H9 (cell line): ENCODE data around the gene OR1J4. TPM values are rescaled to one million over a fixed set of nuclear protein-coding genes. Genes with fewer than 3 reads are reported as not detected.

Experiments
- DNase-seq: peaks from one replicate; pipeline ENCODE4 v3.0.0-alpha.2; 2017
- H2AFZ ChIP-seq: one replicate; pipeline ENCODE4 v1.6.1; 2013; ENCODE audit warnings: mild to moderate bottlenecking, low read length, control low read depth, moderate library complexity
- H2AK5ac ChIP-seq: 2 replicates; pipeline ENCODE4 v1.6.1; 2013; ENCODE audit warnings: low read length, control low read depth, mixed read lengths; ENCODE audit not compliant: insufficient read length
- H2BK120ac ChIP-seq: one replicate; pipeline ENCODE4 v1.6.1; 2013; ENCODE audit warnings: low read depth, mild to moderate bottlenecking, low read length, control low read depth, inconsistent platforms; ENCODE audit not compliant: poor library complexity, severe bottlenecking
- H2BK12ac ChIP-seq: 2 replicates; pipeline ENCODE4 v1.6.1; 2013; ENCODE audit warnings: low read length, control low read depth, mixed read lengths, low read depth; ENCODE audit not compliant: insufficient read length
- H2BK15ac ChIP-seq: 2 replicates; pipeline ENCODE4 v1.6.1; 2013; ENCODE audit warnings: low read depth, low read length, control low read depth
- H2BK20ac ChIP-seq: one replicate; pipeline ENCODE4 v1.6.1; 2013; ENCODE audit warnings: low read depth, mild to moderate bottlenecking, low read length, control low read depth, inconsistent platforms; ENCODE audit not compliant: poor library complexity, severe bottlenecking
- H2BK5ac ChIP-seq: 2 replicates; pipeline ENCODE4 v1.6.1; 2013; ENCODE audit warnings: low read length, control low read depth, mixed read lengths; ENCODE audit not compliant: insufficient read length
- H3K14ac ChIP-seq: 2 replicates; pipeline ENCODE4 v1.6.1; 2013; ENCODE audit warnings: low read length, control low read depth; ENCODE audit not compliant: insufficient read depth
- H3K18ac ChIP-seq: 2 replicates; pipeline ENCODE4 v1.6.1; 2013; ENCODE audit warnings: low read depth, mild to moderate bottlenecking, mixed read lengths, low read length, control low read depth; ENCODE audit not compliant: insufficient read length
- H3K23ac ChIP-seq: 2 replicates; pipeline ENCODE4 v1.6.1; 2013; ENCODE audit warnings: low read length, control low read depth, mixed read lengths, low read depth; ENCODE audit not compliant: insufficient read length
- H3K23me2 ChIP-seq: 2 replicates; pipeline ENCODE4 v1.6.1; 2013; ENCODE audit warnings: low read depth, mild to moderate bottlenecking, mixed read lengths, low read length, control low read depth; ENCODE audit not compliant: insufficient read length, poor library complexity, severe bottlenecking
- H3K27ac ChIP-seq: 2 replicates; pipeline ENCODE4 v1.5.1; 2013; ENCODE audit warnings: low read length, control low read depth, mixed read lengths, low read depth; ENCODE audit not compliant: insufficient read length
- H3K27me3 ChIP-seq: 2 replicates; pipeline ENCODE4 v1.6.1; 2013; ENCODE audit warnings: low read length, control low read depth, inconsistent platforms; ENCODE audit not compliant: insufficient read depth
- H3K4ac ChIP-seq: 2 replicates; pipeline ENCODE4 v1.6.1; 2013; ENCODE audit warnings: low read depth, mild to moderate bottlenecking, control low read depth, inconsistent platforms, low read length, moderate library complexity
- H3K4me1 ChIP-seq: 2 replicates; pipeline ENCODE4 v1.6.1; 2013; ENCODE audit warnings: low read length, control low read depth, inconsistent platforms; ENCODE audit not compliant: insufficient read depth
- H3K4me2 ChIP-seq: 2 replicates; pipeline ENCODE4 v1.6.1; 2013; ENCODE audit warnings: low read length, control low read depth, mixed read lengths; ENCODE audit not compliant: insufficient read length, insufficient read depth
- H3K56ac ChIP-seq: 2 replicates; pipeline ENCODE4 v1.6.1; 2013; ENCODE audit warnings: low read depth, mild to moderate bottlenecking, mixed read lengths, low read length, control low read depth; ENCODE audit not compliant: insufficient read length
- H3K79me1 ChIP-seq: 2 replicates; pipeline ENCODE4 v1.6.1; 2013; ENCODE audit warnings: low read depth, mild to moderate bottlenecking, moderate library complexity, low read length, control low read depth, inconsistent platforms; ENCODE audit not compliant: insufficient read depth, poor library complexity, severe bottlenecking
- H3K79me2 ChIP-seq: 2 replicates; pipeline ENCODE4 v1.6.1; 2013; ENCODE audit warnings: low read length, control low read depth, inconsistent platforms; ENCODE audit not compliant: insufficient read depth
- H3K9ac ChIP-seq: 2 replicates; pipeline ENCODE4 v1.6.1; 2013; ENCODE audit warnings: low read length, control low read depth, mixed read lengths; ENCODE audit not compliant: insufficient read length; ENCODE audit errors: extremely low read depth
- H3K9me3 ChIP-seq: one replicate; pipeline ENCODE4 v1.6.1; 2013; ENCODE audit warnings: low read depth, low read length, inconsistent platforms; ENCODE audit not compliant: control insufficient read depth
- H3T11ph ChIP-seq: one replicate; pipeline ENCODE4 v1.6.1; 2013; ENCODE audit warnings: mild to moderate bottlenecking, low read length, control low read depth, inconsistent platforms
- H4K20me1 ChIP-seq: one replicate; pipeline ENCODE4 v1.6.1; 2013; ENCODE audit not compliant: control insufficient read depth, insufficient read length, insufficient read depth
- H4K5ac ChIP-seq: 2 replicates; pipeline ENCODE4 v1.6.1; 2013; ENCODE audit warnings: low read depth, mild to moderate bottlenecking, mixed read lengths, low read length, control low read depth; ENCODE audit not compliant: insufficient read length
- H4K8ac ChIP-seq: replicated peaks from 2 replicates; pipeline ENCODE4 v1.6.1; 2013; ENCODE audit warnings: low read length, control low read depth, mixed read lengths, low read depth; ENCODE audit not compliant: insufficient read length
- H4K91ac ChIP-seq: 2 replicates; pipeline ENCODE4 v1.6.1; 2013; ENCODE audit warnings: low read depth, mild to moderate bottlenecking, moderate library complexity, mixed read lengths, low read length, control low read depth; ENCODE audit not compliant: insufficient read length
- H3K27ac Mint-ChIP-seq, 3 experiments: 2 replicates in 2 of 3; 3 replicates in 1 of 3; pipeline ENCODE4 v1.8.0; 2020 to 2021; ENCODE audit warnings: mixed read lengths in 3 of 3, mild to moderate bottlenecking in 1 of 3, moderate library complexity in 1 of 3
- H3K27me3 Mint-ChIP-seq: 2 replicates; pipeline ENCODE4 v1.8.0; 2021; ENCODE audit warnings: low read depth, mild to moderate bottlenecking, moderate library complexity, mixed read lengths
- H3K36me3 Mint-ChIP-seq, 3 experiments: 2 replicates in 2 of 3; 3 replicates in 1 of 3; pipeline ENCODE4 v1.8.0; 2020 to 2021; ENCODE audit warnings: low read depth in 3 of 3, mixed read lengths in 3 of 3; ENCODE audit not compliant: insufficient read depth in 1 of 3
- H3K4me1 Mint-ChIP-seq, 2 experiments: 2 replicates each; pipeline ENCODE4 v1.8.0; 2020; ENCODE audit warnings: mixed read lengths in 2 of 2
- H3K4me3 Mint-ChIP-seq, 2 experiments: 2 replicates in 1 of 2; 3 replicates in 1 of 2; pipeline ENCODE4 v1.8.0; 2020 to 2021; ENCODE audit warnings: mild to moderate bottlenecking in 2 of 2, mixed read lengths in 2 of 2, moderate library complexity in 1 of 2
- H3K9me3 Mint-ChIP-seq, 2 experiments: 2 replicates in 1 of 2; 3 replicates in 1 of 2; pipeline ENCODE4 v1.8.0; 2020; ENCODE audit warnings: mild to moderate bottlenecking in 2 of 2, mixed read lengths in 2 of 2, moderate library complexity in 1 of 2
- WGBS: extraction: QIAGEN DNeasy Blood & Tissue Kit; methylation state at CpG from one replicate; pipeline ENCODE4 v1.1.7; 2013; ENCODE audit warnings: missing lambda C conversion rate, low lambda C conversion rate, mixed read lengths; ENCODE audit not compliant: insufficient read length; ENCODE audit errors: extremely low coverage; 5-methylcytosine and 5-hydroxymethylcytosine counted together
- total RNA-seq: library from RNA; stranded (reverse); gene quantifications from 2 replicates; pipeline ENCODE4 v1.2.1, GENCODE V29; 2021
- TF ChIP-seq, protein P1 (sequence below): fragments of 200-600 bp; sonication (generic); conservative IDR thresholded peaks from 3 replicates; pipeline ENCODE4 v1.8.0; 2021; ENCODE audit warnings: antibody characterized with exemption, mild to moderate bottlenecking

Gene OR1J4
- total RNA-seq, 1 experiment from 2014 or later, result not detected

DNA sequence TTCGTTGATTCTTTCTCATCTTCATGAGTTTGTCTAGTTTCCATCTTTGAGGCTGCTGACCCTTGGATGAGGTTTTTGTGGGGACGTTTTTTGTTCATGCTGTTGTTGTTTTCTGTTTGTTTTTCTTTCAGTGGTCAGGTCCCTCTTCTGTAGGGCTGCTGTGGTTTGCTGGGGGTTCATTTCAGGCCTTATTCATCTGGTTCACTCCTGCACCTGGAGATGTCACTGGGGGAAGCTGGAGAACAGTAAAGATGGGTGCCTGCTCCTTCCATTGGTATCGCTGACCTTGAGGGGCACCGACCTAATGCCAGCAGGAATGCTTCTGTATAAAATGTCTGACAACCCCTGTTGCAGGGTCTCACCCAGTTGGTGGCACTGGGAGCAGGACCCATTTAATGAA lies 42.5 kb downstream of the OR1J4 start:
- Histone ChIP-seq H4K20me1 (no peaks in the 10 kb centered on the region), H3K23ac (no peak overlapping the region), H3K4ac (no peak overlapping the region), H3K23me2 (no peaks in the 10 kb centered on the region), H2BK5ac (no peak overlapping the region), H3K27ac (no peak overlapping the region), H4K91ac (no peak overlapping the region), H2BK120ac (no peak overlapping the region), H2BK15ac (no peak overlapping the region), H3K79me1 (no peaks in the 10 kb centered on the region), H4K5ac (no peak overlapping the region), H2AK5ac (no peak overlapping the region), H3K4me2 (no peak overlapping the region), H3K18ac (no peak overlapping the region), H3K79me2 (no peaks in the 10 kb centered on the region), H4K8ac (no peak overlapping the region), H2AFZ (no peak overlapping the region), H3K14ac (no peak overlapping the region), H3K9ac (no peak overlapping the region), H2BK12ac (no peak overlapping the region), H2BK20ac (no peak overlapping the region), H3K27me3 (no peaks in the 10 kb centered on the region), H3K9me3 (peaks cover 45% of the 10 kb centered on the region), H3K4me1 (no peaks in the 10 kb centered on the region), H3T11ph (no peak overlapping the region), H3K56ac (no peak overlapping the region)
- no peak overlapping the region for H3K4me3 Mint-ChIP-seq
- H3K27me3 Mint-ChIP-seq, result no peaks in the 10 kb centered on the region; the same call in 1 of the 2 replicates
- no peak overlapping the region for H3K27ac Mint-ChIP-seq
- peaks cover 75 to 83% of the 10 kb centered on the region in 2 experiments for H3K9me3 Mint-ChIP-seq
- TF ChIP-seq, protein P1, sequence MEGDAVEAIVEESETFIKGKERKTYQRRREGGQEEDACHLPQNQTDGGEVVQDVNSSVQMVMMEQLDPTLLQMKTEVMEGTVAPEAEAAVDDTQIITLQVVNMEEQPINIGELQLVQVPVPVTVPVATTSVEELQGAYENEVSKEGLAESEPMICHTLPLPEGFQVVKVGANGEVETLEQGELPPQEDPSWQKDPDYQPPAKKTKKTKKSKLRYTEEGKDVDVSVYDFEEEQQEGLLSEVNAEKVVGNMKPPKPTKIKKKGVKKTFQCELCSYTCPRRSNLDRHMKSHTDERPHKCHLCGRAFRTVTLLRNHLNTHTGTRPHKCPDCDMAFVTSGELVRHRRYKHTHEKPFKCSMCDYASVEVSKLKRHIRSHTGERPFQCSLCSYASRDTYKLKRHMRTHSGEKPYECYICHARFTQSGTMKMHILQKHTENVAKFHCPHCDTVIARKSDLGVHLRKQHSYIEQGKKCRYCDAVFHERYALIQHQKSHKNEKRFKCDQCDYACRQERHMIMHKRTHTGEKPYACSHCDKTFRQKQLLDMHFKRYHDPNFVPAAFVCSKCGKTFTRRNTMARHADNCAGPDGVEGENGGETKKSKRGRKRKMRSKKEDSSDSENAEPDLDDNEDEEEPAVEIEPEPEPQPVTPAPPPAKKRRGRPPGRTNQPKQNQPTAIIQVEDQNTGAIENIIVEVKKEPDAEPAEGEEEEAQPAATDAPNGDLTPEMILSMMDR, result no peak
- H3K4me1 Mint-ChIP-seq, result no peaks in the 10 kb centered on the region
- H3K36me3 Mint-ChIP-seq, result peaks cover 5 to 27% (median 6%) of the 10 kb centered on the region in 3 experiments; a peak in 5 of 7 replicates
- no CpG with 5 or more reads among the region's 4 CpGs for WGBS
- DNase-seq, result no peak
